GM12872 (cell line): ENCODE data around the gene IL1RAPL1.
A peak's percentile ranks its signal among the peaks of the same experiment; 100 is the strongest.

Experiments used
- CTCF ChIP-seq: IDR thresholded peaks from 3 replicates; pipeline ENCODE4 v1.5.1; 2011; ENCODE audit warnings: low read depth, mild to moderate bottlenecking, low read length, moderate library complexity; ENCODE audit not compliant: insufficient read depth

IL1RAPL1 gene

GRCh38 chrX:29461039-29461438 is 873.8 kb downstream of the IL1RAPL1 start:
- no peak for TF ChIP-seq CTCF

GRCh38 chrX:29466456-29466855 is 879.2 kb downstream of the IL1RAPL1 start:
- TF ChIP-seq CTCF = no peak

GRCh38 chrX:29468911-29469494 is 881.8 kb downstream of the IL1RAPL1 start:
- no peak for TF ChIP-seq CTCF

GRCh38 chrX:29470030-29470429 is 882.8 kb downstream of the IL1RAPL1 start:
- TF ChIP-seq CTCF = no peak

GRCh38 chrX:29471829-29472228 is 884.6 kb downstream of the IL1RAPL1 start:
- TF ChIP-seq CTCF = no peak

- no peak for TF ChIP-seq CTCF
These were observed 890.6 kb downstream of the IL1RAPL1 start for GRCh38 chrX:29477878-29478277.

- peak; percentile 65 for TF ChIP-seq CTCF
These were observed 891.3 kb downstream of the IL1RAPL1 start for GRCh38 chrX:29478336-29479069.
